CD4-positive, alpha-beta T cell treated with Interleukin-6 at 100 ng/mL for 8 hours (primary cell): ENCODE results near the gene PPFIA1.
A peak's percentile ranks its signal among the peaks of the same experiment; 100 is the strongest.
"Not testable (repeated sequence)": the region's sequence is repeated elsewhere in the genome, so short reads cannot be mapped to it uniquely, and the experiment has no call there.

Experiments used
- DNase-seq: peaks from one replicate; pipeline ENCODE4 v3.0.0-alpha.2; 2020; ENCODE audit warnings: mixed read lengths, low spot score

PPFIA1 gene

GRCh38 chr11:70251659-70252321 lies 18.7 kb upstream of the PPFIA1 start:
- DNase-seq = no peak

DNA sequence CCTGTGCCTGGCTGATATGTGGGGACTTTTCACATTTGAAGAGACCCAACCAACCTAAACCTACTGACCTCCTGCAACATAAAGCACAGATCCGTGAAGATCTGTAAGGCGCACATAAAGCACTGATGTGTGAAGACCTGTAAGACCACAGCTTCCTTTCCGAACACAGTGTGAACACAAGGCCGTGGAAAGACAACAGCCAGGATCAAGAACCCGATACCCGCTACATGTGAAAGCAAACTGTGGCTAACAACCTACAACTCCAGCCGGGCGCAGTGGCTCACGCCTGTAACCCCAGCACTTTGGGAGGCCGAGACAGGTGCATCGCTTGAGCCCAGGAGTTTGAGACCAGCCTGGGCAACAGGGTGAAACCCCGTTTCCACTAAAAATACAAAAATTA lies 17.6 kb upstream of the PPFIA1 start:
- DNase-seq = no peak

DNA sequence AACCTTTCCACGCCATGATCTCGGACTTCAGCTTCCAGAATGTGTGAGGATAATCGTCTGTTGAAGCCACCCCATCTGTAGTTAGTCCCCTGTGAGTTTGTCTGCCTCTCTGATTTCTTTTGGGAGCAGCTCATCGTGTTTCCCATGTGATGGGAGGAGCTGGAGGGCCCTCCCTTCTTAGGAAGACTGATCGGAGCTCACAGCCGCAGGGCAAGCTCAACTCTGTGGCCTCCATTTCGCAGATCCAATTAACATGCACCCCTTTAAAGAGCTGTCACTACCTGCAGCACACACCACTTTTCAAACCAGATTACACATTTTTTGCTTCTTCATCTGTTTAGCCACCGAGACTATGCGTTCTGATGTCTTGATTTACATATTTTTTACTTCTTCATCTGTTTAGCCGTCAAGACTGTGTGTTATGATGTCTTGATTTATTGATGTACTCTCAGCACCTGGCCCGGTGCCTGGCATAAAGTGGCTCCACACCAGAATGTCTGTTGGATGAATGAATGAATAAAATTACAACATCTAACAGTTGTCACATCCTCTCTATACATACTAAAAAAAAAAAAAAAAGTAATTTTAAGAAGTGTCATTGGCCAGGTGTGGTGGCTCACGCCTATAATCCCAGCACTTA lies 14.9 kb upstream of the PPFIA1 start:
- DNase-seq = no peak

GRCh38 chr11:70259077-70259476 lies 11.4 kb upstream of the PPFIA1 start:
- not testable (repeated sequence) for DNase-seq

DNA sequence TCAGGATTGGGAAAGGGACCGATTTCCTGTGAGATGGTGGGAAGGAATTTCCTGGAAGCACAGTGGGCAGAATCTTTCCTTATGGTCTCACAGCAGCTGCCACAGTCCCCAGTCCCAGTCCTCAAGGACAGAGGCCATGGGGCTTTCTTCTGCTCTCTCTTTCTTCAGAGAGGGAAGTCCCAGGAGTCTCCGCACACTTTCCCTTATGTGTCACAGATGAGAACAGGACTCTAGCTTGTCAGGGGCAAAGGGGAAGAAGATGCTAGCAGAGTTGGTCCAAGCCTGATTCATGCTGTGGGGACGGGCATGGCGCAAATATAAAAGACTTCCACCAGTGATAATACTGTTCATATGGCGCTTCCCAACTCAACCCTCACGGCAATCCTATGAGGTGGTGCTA lies 7.5 kb upstream of the PPFIA1 start:
- no peak for DNase-seq

DNA sequence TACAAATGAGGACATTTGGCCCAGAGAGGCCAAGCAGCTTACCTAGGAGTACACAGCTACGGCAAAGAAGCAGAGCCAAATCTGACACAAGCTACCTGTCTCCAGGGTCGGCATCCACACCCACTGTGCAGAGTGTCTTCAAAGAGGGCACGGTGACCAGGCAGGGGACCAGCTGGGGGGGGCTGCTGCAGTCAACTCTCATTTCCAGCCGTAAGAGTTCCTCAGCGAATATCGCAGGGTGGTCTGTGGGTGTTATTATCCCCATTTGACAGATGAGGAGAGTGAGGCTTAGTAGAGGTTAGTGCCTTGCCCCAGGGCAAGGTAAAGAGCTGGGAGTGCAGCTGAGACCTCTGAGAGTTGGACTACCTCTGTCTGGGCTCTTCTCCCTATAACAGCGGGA lies 7.1 kb upstream of the PPFIA1 start:
- no peak for DNase-seq

- no peak for DNase-seq
Measured at GRCh38 chr11:70265341-70265740, 5.1 kb upstream of the PPFIA1 start.

- DNase-seq = no peak
Measured at GRCh38 chr11:70267405-70267950, 3.0 kb upstream of the PPFIA1 start.

DNA sequence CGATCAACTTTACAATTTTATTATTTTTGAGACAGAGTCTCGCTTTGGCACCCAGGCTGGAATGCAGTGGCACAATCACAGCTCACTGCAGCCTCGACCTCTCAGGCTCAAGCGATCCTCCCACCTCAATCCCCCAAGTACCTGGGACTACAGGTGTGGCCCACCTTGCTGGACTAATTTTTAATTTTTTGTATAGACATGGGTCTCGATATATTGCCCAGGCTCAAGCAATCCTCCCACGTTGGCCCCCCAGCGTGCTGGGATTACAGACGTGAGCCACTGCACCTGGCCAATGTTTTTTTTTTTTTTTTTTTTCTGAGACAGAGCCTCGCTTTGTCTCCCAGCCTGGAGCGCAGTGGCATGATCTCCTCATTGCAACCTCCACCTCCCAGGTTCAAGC lies 2.0 kb upstream of the PPFIA1 start:
- DNase-seq = no peak

- peak; percentile 13 for DNase-seq
Measured at GRCh38 chr11:70270877-70271648, 573 bp downstream of the PPFIA1 start.

DNA sequence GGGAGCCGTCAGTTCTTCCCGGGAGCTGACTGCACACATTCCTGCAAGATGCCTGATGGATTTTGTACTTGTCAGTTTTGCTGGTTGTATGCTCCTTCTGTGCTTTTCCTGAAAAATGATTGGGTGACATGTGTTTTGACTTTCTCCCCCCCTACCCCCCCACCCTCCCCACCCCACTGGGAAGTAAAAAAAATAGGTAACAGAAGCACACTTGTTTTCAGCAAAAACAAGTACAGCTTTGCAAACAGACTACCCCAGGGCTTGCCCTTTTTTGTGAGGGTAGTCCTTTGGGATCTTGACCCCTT lies 1.1 kb downstream of the PPFIA1 start:
- DNase-seq = no peak

DNA sequence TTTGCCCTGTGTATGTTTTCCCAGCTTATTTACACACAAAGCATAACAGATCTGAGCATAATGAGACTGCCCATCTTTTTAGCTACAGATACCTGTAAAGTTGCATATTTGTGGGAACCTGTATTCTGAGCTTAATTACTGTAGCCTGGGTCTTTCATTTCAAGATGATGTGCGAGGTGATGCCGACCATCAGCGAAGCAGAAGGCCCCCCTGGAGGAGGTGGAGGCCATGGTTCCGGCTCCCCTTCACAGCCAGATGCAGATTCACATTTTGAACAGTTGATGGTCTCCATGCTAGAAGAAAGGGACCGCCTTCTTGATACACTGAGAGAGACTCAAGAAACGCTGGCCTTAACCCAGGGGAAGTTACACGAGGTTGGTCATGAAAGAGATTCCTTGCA lies 1.5 kb downstream of the PPFIA1 start:
- DNase-seq = no peak

GRCh38 chr11:70278994-70279393 lies 8.5 kb downstream of the PPFIA1 start:
- no peak for DNase-seq

DNA sequence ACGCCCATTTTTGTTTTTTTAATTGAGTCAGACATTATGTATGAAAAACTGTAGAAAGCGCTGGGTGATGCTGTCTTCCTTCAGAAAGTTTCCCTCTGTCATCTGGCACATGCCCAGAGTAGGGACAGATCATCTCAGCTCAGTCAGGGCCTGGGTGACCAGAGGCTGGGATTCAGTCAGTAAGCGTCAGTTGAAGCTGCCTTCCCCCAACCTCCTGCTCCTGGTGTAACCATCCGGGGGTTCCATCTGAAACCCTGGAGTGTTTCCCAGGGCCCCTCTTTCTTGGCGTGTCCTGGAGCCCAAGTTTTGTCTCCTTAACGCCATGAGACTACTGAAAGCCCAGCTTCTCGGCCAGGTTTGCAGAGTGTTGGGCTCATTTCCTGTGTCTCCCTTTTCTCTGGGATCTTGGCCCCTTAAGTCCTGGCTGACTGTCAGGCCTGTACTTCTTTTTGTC lies 10.7 kb downstream of the PPFIA1 start:
- DNase-seq = no peak

DNA sequence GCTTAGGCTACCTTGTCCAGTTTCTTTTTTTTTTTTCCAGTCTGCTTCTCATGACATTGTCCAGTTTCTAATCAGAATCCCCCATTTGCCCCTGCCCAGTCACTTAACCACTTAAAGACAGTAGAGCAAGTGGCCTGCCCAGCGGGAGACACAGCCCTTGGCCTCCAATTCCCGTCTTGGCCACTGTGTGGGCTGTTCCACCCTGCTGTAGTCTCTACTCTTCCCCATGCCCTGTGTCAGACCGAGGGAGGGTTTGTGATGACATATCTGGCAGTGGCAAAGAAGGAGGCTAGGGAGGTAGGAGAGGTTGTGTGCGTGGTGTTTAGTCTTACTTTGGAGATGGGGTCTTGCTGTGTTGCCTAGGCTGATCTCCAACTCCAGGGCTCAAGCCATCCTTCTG lies 11.5 kb downstream of the PPFIA1 start:
- DNase-seq = no peak

DNA sequence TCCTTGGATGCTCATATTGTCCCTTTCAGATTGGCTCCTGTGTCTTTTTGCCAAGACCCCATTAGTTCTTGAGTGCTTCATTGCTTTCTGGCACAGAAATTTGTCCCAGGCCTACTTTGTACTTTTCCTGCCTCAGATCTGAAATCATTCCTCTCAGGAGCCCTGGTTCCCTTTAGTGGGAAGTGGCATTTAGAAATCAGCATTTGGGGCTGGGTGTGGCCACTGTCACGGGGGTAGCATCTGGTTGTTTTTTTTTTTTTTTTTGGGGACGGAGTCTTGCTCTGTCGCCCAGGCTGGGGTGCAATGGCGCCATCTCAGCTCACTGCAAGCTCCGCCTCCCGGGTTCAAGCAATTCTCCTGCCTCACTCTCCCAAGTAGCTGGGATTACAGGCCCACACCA lies 18.2 kb downstream of the PPFIA1 start:
- no peak for DNase-seq

DNA sequence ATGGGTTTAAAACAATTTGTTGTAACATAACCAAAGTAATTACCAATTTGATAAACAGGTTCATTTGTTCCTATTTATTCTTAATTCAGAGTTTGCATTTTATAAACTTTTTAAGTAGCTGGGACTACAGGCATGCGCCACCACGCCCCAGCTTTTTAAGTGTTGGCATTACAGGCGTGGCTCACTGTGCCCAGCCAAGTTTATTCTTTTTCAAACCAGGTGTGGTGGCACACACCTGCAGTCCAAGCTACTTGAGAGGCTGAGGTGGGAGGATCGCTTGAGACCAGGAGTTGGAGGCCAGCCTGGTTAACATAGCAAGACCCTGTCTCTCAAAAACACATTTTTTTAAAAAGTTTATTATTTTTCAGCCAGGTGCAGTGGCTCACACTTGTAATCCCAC lies 19.1 kb downstream of the PPFIA1 start:
- DNase-seq = no peak

- DNase-seq = no peak
Measured at GRCh38 chr11:70290361-70291065, 20.0 kb downstream of the PPFIA1 start.

DNA sequence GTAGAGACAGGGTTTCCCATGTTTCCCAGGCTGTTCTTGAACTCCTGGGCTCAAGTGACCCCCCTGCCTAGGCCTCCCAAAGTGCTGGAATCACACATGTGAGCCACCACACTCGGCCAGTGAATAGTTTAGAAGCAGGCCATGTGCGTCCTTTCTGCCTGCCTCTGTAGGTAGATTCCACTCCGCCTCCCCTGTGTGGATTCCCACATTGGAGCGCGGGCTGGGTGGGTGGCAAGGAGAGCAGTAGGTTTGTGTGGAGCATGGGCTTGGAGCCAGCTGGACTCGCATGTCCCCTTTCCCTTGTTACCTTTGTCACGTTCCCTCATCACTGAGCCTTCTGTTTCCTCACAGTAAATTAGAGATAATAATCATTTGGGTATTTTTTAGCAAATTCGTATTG lies 21.7 kb downstream of the PPFIA1 start:
- DNase-seq = no peak

GRCh38 chr11:70292863-70293262 lies 22.4 kb downstream of the PPFIA1 start:
- DNase-seq = no peak

GRCh38 chr11:70295166-70295565 lies 24.7 kb downstream of the PPFIA1 start:
- DNase-seq = not testable (repeated sequence)

DNA sequence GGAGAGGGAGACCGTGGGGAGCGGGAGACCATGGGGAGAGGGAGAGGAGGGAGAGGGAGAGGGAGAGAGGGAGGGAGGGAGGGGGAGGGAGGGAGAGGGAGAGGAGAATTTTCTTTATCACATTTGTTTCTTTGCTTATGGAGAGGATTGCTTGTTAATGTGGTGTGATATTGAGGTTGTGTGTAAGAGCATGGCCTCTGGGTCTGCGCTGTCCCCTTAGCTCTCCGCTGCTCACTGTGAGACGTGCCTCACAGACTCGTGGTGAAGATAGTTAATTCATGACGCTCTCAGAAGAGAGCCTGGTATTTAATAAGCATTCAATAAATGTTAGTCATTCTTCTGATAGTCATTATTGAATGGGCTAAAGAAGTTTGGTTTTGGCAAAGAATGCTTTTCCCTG lies 26.2 kb downstream of the PPFIA1 start:
- no peak for DNase-seq

- no peak for DNase-seq
Measured at GRCh38 chr11:70297341-70297740, 26.9 kb downstream of the PPFIA1 start.
